Spleen (tissue), 11 donors: ENCODE data around the gene FUT6. TPM values are rescaled to one million over a fixed set of nuclear protein-coding genes. Genes with fewer than 3 reads are reported as not detected.
"Not testable (repeated sequence)": the region's sequence is repeated elsewhere in the genome, so short reads cannot be mapped to it uniquely, and the experiment has no call there.

Experiments used
- DNase-seq: peaks from one replicate; pipeline ENCODE4 v3.0.0-alpha.2; 2020
- H3K27ac ChIP-seq, 8 donors: fragments of 200-600 bp; sonication (generic) in 7 of 8; 1 replicate in 4 of 8; 2 replicates in 4 of 8; pipeline versions ENCODE4 v1.5.0 to v1.8.0; 2016 to 2021; ENCODE audit warnings: inconsistent platforms in 4 of 8, mild to moderate bottlenecking in 4 of 8, moderate library complexity in 1 of 8
- H3K27me3 ChIP-seq, 7 donors: fragments of 200-600 bp; sonication (generic) in 6 of 7; replicated peaks in 1 of 7; 1 replicate in 4 of 7; 2 replicates in 3 of 7; pipeline versions ENCODE4 v1.5.0 to v1.8.0; 2016 to 2021; ENCODE audit warnings: inconsistent platforms in 3 of 7, mild to moderate bottlenecking in 1 of 7
- H3K36me3 ChIP-seq, 6 donors: fragments of 200-600 bp; sonication (generic) in 5 of 6; 1 replicate in 4 of 6; 2 replicates in 2 of 6; pipeline versions ENCODE4 v1.5.0 to v1.8.0; 2016 to 2021; ENCODE audit warnings: inconsistent platforms in 2 of 6
- H3K4me1 ChIP-seq, 6 donors: fragments of 200-600 bp; sonication (generic) in 5 of 6; 1 replicate in 3 of 6; 2 replicates in 3 of 6; pipeline versions ENCODE4 v1.5.0 to v1.8.0; 2016 to 2021; ENCODE audit warnings: inconsistent platforms in 3 of 6
- H3K4me3 ChIP-seq, 8 donors: fragments of 200-600 bp; sonication (generic) in 7 of 8; 1 replicate in 4 of 8; 2 replicates in 4 of 8; pipeline versions ENCODE4 v1.5.0 to v1.8.0; 2016 to 2021; ENCODE audit warnings: inconsistent platforms in 4 of 8, mild to moderate bottlenecking in 4 of 8, moderate library complexity in 2 of 8
- H3K9me3 ChIP-seq, 8 donors: fragments of 200-600 bp; sonication (generic) in 7 of 8; 1 replicate in 4 of 8; 2 replicates in 4 of 8; pipeline versions ENCODE4 v1.5.0 to v1.8.0; 2016 to 2021; ENCODE audit warnings: inconsistent platforms in 4 of 8
- POLR2A ChIP-seq, 3 donors: fragments of 450-650 bp; IDR thresholded peaks; one replicate each; pipeline ENCODE4 v1.5.1; 2017; ENCODE audit warnings: antibody characterized with exemption in 3 of 3, mild to moderate bottlenecking in 1 of 3
- POLR2AphosphoS5 ChIP-seq, 3 donors: sonication (generic); formaldehyde crosslinking; IDR thresholded peaks; one replicate each; pipeline ENCODE4 v1.5.1; 2017; ENCODE audit warnings: antibody characterized with exemption in 3 of 3
- WGBS, 5 donors: extraction: QIAGEN DNeasy Blood & Tissue Kit in 3 of 5; methylation state at CpG; one replicate each; pipeline versions ENCODE4 v1.1.5 to v1.1.7; 2013 to 2018; 5-methylcytosine and 5-hydroxymethylcytosine counted together
- intact Hi-C: fragments of 100-400 bp; cut with DNase I; formaldehyde crosslinking; loops from one replicate; pipeline ENCODE4 v1.15.0; 2023; ENCODE audit warnings: low total_unique reads
- polyA plus RNA-seq, 3 donors: library from polyadenylated mRNA; stranded (reverse); fragments of 200-250 nt; gene quantifications; one replicate each; pipeline ENCODE4 v1.2.1, GENCODE V29; 2013
- total RNA-seq, 7 donors: library from RNA; depleted of rRNA in 3 of 7; stranded (reverse); fragments of >200 nt in 3 of 7; fragmentation: NEBNext Ultra II Directional in 4 of 7; extraction: Animal tissue kit (Norgen Biotek cat#: 25700) in 4 of 7; gene quantifications; one replicate each; pipeline versions ENCODE4 v1.1.0 to v1.2.1, GENCODE V29; 2016 to 2021
- TF ChIP-seq, protein P1 (sequence below), 11 experiments: fragments of 200-600 bp in 7 of 11; fragments of 450-650 bp in 4 of 11; sonication (generic) in 4 of 11; IDR thresholded peaks in 8 of 11; conservative IDR thresholded peaks in 3 of 11; 1 replicate in 7 of 11; 2 replicates in 4 of 11; pipeline versions ENCODE4 v1.4.0 to v1.8.0; 2016 to 2021; ENCODE audit warnings: antibody characterized with exemption in 11 of 11, inconsistent platforms in 4 of 11, mild to moderate bottlenecking in 1 of 11
- donor health status: healthy with polysubstance abuse.
- donor health status: DM: no; HTN: no; CAD: no; lungs with moderate emphysema.
- donor health status: DM: no; HTN: no; CAD: no.
- donor health status: Bipolar disorder and iron deficiency.
- donor health status: healthy.
- donor health status: DM: no; HTN: no; CAD: no.
- donor health status: DM: yes; HTN: yes; CAD: no.

The FUT6 gene
- total and polyA plus RNA-seq, 10 donors = 0.06 to 0.44 (median 0.13) TPM; not detected in 5

DNA sequence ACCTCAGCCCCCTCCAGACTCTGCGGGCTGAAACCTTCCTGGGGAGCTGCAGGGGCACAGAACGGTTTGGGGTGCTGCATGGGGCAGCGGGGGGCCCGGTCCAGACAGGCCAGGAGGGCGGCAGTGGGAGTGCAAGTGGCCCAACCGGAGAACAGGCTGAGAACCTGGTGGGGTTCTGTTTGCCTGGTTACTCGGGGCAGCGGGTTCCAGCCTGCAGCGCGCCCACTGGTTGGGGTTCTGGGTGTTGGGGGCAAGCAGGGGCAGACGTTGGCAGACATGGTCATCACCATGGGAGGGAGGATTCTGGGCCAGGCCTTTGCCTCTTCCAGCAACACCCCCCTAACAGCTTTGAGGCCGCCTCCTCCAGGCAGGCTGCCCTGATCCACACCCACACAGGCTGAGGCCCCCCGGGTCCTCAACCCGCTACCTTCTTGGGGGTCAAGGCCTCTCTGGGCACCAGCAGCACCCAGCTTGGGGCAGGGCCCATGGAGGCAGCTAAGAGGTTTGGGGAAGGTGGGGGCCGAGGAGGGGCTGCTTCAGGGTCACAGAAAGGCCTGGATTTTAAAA, 54.8 kb downstream of the FUT6 start, which contains the start of gene PRR22:
PRR22 (minus strand) TSS at position 166 of the 567 bp plus-strand sequence; CDS start at position 80, 86 bp downstream.
- Histone ChIP-seq H3K27ac (no peak within 1 kb of the TSS), H3K4me3 (no peak within 1 kb of the TSS), H3K9me3 (no peaks in the 10 kb centered on the region), H3K4me1 (peaks cover 0 to 3% (median 1%) of the 10 kb centered on the region in 6 donors), H3K27me3 (no peaks in the 10 kb centered on the region), H3K36me3 (peaks cover 3 to 73% (median 64%) of the 10 kb centered on the region in 6 donors)
- WGBS, 5 donors = 84 to 95% (median 94%) methylated on average over 4 to 15 of the region's 15 CpGs
- no peak for DNase-seq
- intact Hi-C loops = no loop called here
- TF ChIP-seq POLR2A (IDR thresholded peaks at IDR 0.05) (no peak), POLR2AphosphoS5 (IDR thresholded peaks at IDR 0.05) (no peak)
- TF ChIP-seq, protein P1, sequence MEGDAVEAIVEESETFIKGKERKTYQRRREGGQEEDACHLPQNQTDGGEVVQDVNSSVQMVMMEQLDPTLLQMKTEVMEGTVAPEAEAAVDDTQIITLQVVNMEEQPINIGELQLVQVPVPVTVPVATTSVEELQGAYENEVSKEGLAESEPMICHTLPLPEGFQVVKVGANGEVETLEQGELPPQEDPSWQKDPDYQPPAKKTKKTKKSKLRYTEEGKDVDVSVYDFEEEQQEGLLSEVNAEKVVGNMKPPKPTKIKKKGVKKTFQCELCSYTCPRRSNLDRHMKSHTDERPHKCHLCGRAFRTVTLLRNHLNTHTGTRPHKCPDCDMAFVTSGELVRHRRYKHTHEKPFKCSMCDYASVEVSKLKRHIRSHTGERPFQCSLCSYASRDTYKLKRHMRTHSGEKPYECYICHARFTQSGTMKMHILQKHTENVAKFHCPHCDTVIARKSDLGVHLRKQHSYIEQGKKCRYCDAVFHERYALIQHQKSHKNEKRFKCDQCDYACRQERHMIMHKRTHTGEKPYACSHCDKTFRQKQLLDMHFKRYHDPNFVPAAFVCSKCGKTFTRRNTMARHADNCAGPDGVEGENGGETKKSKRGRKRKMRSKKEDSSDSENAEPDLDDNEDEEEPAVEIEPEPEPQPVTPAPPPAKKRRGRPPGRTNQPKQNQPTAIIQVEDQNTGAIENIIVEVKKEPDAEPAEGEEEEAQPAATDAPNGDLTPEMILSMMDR (IDR thresholded peaks at IDR 0.05 in 8 of 11, conservative IDR thresholded peaks at IDR 0.05 in 3 of 11) = no peak

- DNase-seq = no peak
- 85 to 91% (median 86%) methylated on average over 23 to 48 of the region's 48 CpGs for WGBS, 5 donors
- no peak overlapping the region for H3K27ac ChIP-seq
- H3K9me3 ChIP-seq = no peaks in the 10 kb centered on the region
- peaks cover 0 to 58% (median 50%) of the 10 kb centered on the region in 6 donors for H3K36me3 ChIP-seq
- H3K4me3 ChIP-seq = no peak overlapping the region
- peak in 1 of 3 donors; percentile 30 for TF ChIP-seq POLR2AphosphoS5 (IDR thresholded peaks at IDR 0.05)
- TF ChIP-seq POLR2A (IDR thresholded peaks at IDR 0.05) = no peak
- intact Hi-C loops = no loop called here
- no peaks in the 10 kb centered on the region for H3K27me3 ChIP-seq
- H3K4me1 ChIP-seq = no peaks in the 10 kb centered on the region
Measured at GRCh38 chr19:5782945-5783919, 56.3 kb downstream of the FUT6 start.

DNA sequence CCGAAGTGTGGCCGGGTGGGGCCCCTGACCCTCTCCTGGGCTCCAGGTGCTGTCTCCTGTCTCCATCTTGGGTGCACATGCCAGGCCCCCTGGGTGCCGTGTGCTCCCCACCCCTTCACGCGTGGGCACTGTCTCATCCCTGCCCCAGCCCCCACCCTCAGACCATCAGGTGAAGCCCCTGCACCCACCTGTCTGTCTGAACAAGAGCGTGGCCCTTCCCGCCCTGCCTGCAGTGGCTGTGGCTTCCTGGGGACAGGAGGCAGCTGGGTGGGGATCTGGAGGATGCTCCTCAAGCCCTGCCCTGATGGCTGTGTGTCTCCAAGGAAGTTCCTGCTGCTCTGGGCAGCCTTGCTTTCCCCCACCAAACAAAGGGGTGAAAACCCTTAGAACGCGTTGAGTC, 57.2 kb downstream of the FUT6 start:
- no peaks in the 10 kb centered on the region for H3K4me1 ChIP-seq
- H3K36me3 ChIP-seq = peaks cover 0 to 49% (median 41%) of the 10 kb centered on the region in 6 donors
- 85 to 100% (median 86%) methylated on average over 4 to 9 of the region's 9 CpGs for WGBS, 5 donors
- no peak for DNase-seq
- intact Hi-C loops = no loop called here
- no peak overlapping the region for H3K4me3 ChIP-seq
- H3K9me3 ChIP-seq = no peaks in the 10 kb centered on the region
- no peaks in the 10 kb centered on the region for H3K27me3 ChIP-seq
- TF ChIP-seq POLR2AphosphoS5 (IDR thresholded peaks at IDR 0.05) (peak in 1 of 3 donors; percentile 20), POLR2A (IDR thresholded peaks at IDR 0.05) (no peak)
- TF ChIP-seq, protein P1 (IDR thresholded peaks at IDR 0.05 in 8 of 11, conservative IDR thresholded peaks at IDR 0.05 in 3 of 11) = no peak
- H3K27ac ChIP-seq = no peak overlapping the region

GRCh38 chr19:5780916-5781315, 58.6 kb downstream of the FUT6 start:
- H3K27ac ChIP-seq, DNase-seq, H3K4me1 ChIP-seq, intact Hi-C loops, H3K4me3 ChIP-seq, H3K9me3 ChIP-seq, H3K27me3 ChIP-seq: not testable (repeated sequence)
- H3K36me3 ChIP-seq = peaks cover 0 to 35% (median 27%) of the 10 kb centered on the region in 6 donors
- 82 to 89% (median 87%) methylated on average over 11 of the region's 11 CpGs for WGBS, 5 donors

Other genes starting within 250 kb of the FUT6 start
- 100 to 1,000 TPM in 6 of 7 donors, 10 to 100 TPM in 1; 73.4 to 146 (median 117) TPM for gene SAFB2, start 216.9 kb downstream of the FUT6 start, total RNA-seq
- 10 to 100 TPM; 34.8 to 90.6 (median 60.1) TPM for gene SAFB2, start 216.9 kb downstream of the FUT6 start, polyA plus RNA-seq
- 100 to 1,000 TPM in 5 of 7 donors, 10 to 100 TPM in 2; 94.5 to 161 (median 112) TPM for gene SAFB, start 216.6 kb downstream of the FUT6 start, total RNA-seq
- 10 to 100 TPM; 41.7 to 70.0 (median 64.8) TPM for gene SAFB, start 216.6 kb downstream of the FUT6 start, polyA plus RNA-seq
- gene MICOS13, start 159.2 kb downstream of the FUT6 start, total RNA-seq = 10 to 100 TPM; 15.7 to 41.0 (median 36.8) TPM
- gene MICOS13, start 159.2 kb downstream of the FUT6 start, polyA plus RNA-seq = 10 to 100 TPM; 71.0 to 89.5 (median 78.0) TPM
- 1 to 10 TPM; 1.9 to 8.8 (median 3.1) TPM for gene HSD11B1L, start 158.7 kb downstream of the FUT6 start, total RNA-seq
- 1 to 10 TPM; 3.3 to 5.5 (median 3.8) TPM for gene HSD11B1L, start 158.7 kb downstream of the FUT6 start, polyA plus RNA-seq
- 100 to 1,000 TPM; 294 to 922 (median 652) TPM for gene RPL36, start 149.4 kb downstream of the FUT6 start, total RNA-seq
- 1,000 to 10,000 TPM; 2,501 to 2,825 (median 2,795) TPM for gene RPL36, start 149.4 kb downstream of the FUT6 start, polyA plus RNA-seq
- 10 to 100 TPM; 33.1 to 65.8 (median 56.5) TPM for gene LONP1, start 119.6 kb downstream of the FUT6 start, total RNA-seq
- gene LONP1, start 119.6 kb downstream of the FUT6 start, polyA plus RNA-seq = 10 to 100 TPM; 29.2 to 48.2 (median 42.6) TPM
- gene CATSPERD, start 119.1 kb downstream of the FUT6 start, total RNA-seq = not detected
- not detected for gene CATSPERD, start 119.1 kb downstream of the FUT6 start, polyA plus RNA-seq
- gene PRR22, start 55.0 kb downstream of the FUT6 start, total RNA-seq = 1 to 10 TPM; 1.4 to 4.7 (median 2.4) TPM
- gene PRR22, start 55.0 kb downstream of the FUT6 start, polyA plus RNA-seq = 10 to 100 TPM in 2 of 3 donors, 1 to 10 TPM in 1; 4.9 to 11.4 (median 10.6) TPM
- 10 to 100 TPM; 22.7 to 63.9 (median 34.5) TPM for gene DUS3L, start 48.5 kb downstream of the FUT6 start, total RNA-seq
- 10 to 100 TPM; 31.3 to 57.4 (median 52.5) TPM for gene DUS3L, start 48.5 kb downstream of the FUT6 start, polyA plus RNA-seq
- 1 to 10 TPM in 1 of 7 donors, under 1 TPM in 2, not detected in 4; 0.32 to 2.3 (median 0.72) TPM for gene NRTN, start 34.6 kb downstream of the FUT6 start, total RNA-seq
- under 1 TPM in 2 of 3 donors, not detected in 1; 0.29 to 0.30 TPM for gene NRTN, start 34.6 kb downstream of the FUT6 start, polyA plus RNA-seq
- not detected for gene FUT3, start 11.7 kb upstream of the FUT6 start, total RNA-seq
- gene FUT3, start 11.7 kb upstream of the FUT6 start, polyA plus RNA-seq = under 1 TPM in 2 of 3 donors, not detected in 1; 0.06 to 0.12 TPM
- gene FUT5, start 30.8 kb upstream of the FUT6 start, total RNA-seq = not detected
- gene FUT5, start 30.8 kb upstream of the FUT6 start, polyA plus RNA-seq = not detected
- 100 to 1,000 TPM in 6 of 7 donors, 10 to 100 TPM in 1; 83.8 to 156 (median 116) TPM for gene NDUFA11, start 64.1 kb upstream of the FUT6 start, total RNA-seq
- gene NDUFA11, start 64.1 kb upstream of the FUT6 start, polyA plus RNA-seq = 100 to 1,000 TPM; 252 to 377 (median 345) TPM
- 10 to 100 TPM in 6 of 7 donors, 1 to 10 TPM in 1; 8.5 to 15.9 (median 12.5) TPM for gene VMAC, start 65.2 kb upstream of the FUT6 start, total RNA-seq
- 1 to 10 TPM; 2.1 to 9.6 (median 3.3) TPM for gene VMAC, start 65.2 kb upstream of the FUT6 start, polyA plus RNA-seq
- gene CAPS, start 74.6 kb upstream of the FUT6 start, total RNA-seq = 10 to 100 TPM; 14.7 to 20.7 (median 17.6) TPM
- gene CAPS, start 74.6 kb upstream of the FUT6 start, polyA plus RNA-seq = 10 to 100 TPM; 23.7 to 61.8 (median 51.3) TPM
- gene RANBP3, start 138.4 kb upstream of the FUT6 start, total RNA-seq = 10 to 100 TPM; 68.5 to 92.9 (median 71.2) TPM
- gene RANBP3, start 138.4 kb upstream of the FUT6 start, polyA plus RNA-seq = 10 to 100 TPM; 27.5 to 44.3 (median 30.2) TPM